ENCODE measurements around the gene ITPA.

Gene ITPA

DNA sequence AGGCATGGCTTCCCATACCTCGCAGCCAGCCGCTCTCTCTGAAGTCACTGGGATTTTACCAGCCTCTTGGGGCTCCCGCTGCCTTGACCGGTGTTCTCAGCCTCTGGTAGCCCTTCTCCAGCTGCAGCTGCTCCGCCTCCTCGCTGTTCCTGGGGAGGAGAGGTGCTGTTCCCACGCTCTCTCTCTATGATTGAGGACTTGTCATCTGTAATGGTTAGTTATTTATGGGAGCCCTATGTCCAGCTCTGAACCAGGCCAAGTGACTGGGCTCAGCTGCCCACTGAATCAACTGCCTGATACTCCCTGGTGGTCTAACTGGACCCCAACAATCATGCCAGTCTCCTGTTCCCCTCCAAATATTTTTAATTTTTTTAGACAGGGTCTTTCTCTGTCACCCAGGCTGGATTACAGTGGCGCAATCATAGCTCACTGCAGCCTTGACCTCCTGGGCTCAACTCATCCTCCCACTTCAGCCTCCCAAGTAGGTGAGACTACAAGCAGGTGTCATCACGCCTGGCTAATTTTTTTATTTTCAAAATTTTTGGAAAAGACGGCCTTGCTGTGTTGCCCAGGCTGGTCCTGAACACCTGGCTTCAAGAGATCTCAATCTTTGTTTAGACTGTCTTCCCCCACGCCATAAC lies 34.5 kb downstream of the ITPA start:
- no peak overlapping the region for H3K4me3 ChIP-seq (ENCODE audit: low read depth, low read length)
- no peak for TF ChIP-seq CTCF (IDR thresholded peaks at IDR 0.05; ENCODE audit: low read depth, low read length, missing control alignments)
- no peak for DNase-seq (ENCODE audit: low read depth)

DNA sequence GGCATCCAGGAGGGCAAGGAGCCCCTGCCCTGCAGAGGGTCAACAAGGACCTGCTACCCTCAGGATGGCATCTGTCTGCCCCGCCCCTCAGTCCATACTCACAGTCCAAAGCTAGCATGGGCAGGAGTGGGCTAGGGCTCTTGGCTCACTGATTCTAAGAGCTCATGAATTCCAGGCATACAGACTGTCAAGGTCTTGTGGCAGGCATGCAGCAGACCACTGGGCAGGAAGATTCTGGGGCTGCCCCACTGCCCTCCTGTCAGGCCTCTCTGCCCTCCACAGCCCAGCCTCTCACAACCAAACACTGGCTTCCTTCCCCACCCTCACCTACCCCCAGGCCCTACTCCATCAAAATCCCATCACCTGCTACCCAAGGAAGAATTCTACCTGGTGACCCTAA lies 35.3 kb downstream of the ITPA start:
- TF ChIP-seq CTCF (IDR thresholded peaks at IDR 0.05; ENCODE audit: low read depth, low read length, missing control alignments), result no peak
- no peak overlapping the region for H3K4me3 ChIP-seq (ENCODE audit: low read depth, low read length)
- no peak for DNase-seq (ENCODE audit: low read depth)

DNA sequence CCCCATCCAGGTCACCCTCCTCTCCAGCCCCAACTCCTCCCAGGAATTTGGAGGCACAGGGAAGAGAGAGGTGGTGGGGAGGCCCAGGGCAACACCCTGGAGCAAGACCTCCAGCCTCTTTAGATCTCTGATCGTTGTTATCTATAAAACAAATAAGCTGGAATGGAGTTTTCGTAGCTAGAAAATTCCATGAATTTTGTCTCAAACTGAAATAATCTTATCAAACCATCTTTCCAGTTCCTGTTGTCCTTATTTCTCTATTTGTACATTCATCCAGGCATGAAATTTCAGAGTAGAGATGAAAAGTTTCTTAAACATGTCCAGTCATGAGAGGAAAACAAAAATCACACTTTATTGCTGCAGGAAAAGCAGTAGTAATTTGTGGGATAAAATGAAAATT lies 35.9 kb downstream of the ITPA start:
- H3K4me3 ChIP-seq (ENCODE audit: low read depth, low read length), result no peak overlapping the region
- no peak for TF ChIP-seq CTCF (IDR thresholded peaks at IDR 0.05; ENCODE audit: low read depth, low read length, missing control alignments)
- no peak for DNase-seq (ENCODE audit: low read depth)

DNA sequence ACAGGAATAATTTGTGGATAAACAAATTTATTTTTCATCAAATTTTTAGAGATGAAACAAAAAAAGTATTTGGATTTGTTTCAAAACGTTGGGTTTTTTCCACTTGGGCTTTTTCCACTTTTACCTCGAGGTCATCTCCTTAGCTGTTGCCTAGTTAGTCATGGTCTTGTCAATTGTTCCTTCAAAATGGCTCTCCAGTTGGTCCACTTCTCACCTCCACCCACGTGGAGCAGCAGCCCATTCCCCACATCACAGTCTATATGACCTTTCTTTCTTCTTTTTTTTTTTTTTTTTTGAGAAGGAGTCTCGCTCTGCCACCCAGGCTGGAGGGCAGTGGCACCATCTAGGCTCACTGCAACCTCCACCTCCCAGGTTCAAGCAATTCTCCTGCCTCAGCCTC lies 36.4 kb downstream of the ITPA start:
- no peak for TF ChIP-seq CTCF (IDR thresholded peaks at IDR 0.05; ENCODE audit: low read depth, low read length, missing control alignments)
- DNase-seq (ENCODE audit: low read depth), result no peak
- no peak overlapping the region for H3K4me3 ChIP-seq (ENCODE audit: low read depth, low read length)

- no peak overlapping the region for H3K4me3 ChIP-seq (ENCODE audit: low read depth, low read length)
- no peak for TF ChIP-seq CTCF (IDR thresholded peaks at IDR 0.05; ENCODE audit: low read depth, low read length, missing control alignments)
- DNase-seq (ENCODE audit: low read depth), result no peak
Measured at GRCh38 chr20:3246682-3247081, 37.4 kb downstream of the ITPA start.

- H3K4me3 ChIP-seq (ENCODE audit: low read depth, low read length), result no peak overlapping the region
- DNase-seq (ENCODE audit: low read depth), result no peak
- TF ChIP-seq CTCF (IDR thresholded peaks at IDR 0.05; ENCODE audit: low read depth, low read length, missing control alignments), result no peak
Measured at GRCh38 chr20:3247638-3248037, 38.3 kb downstream of the ITPA start.
